Stimulated activated CD8-positive, alpha-beta memory T cell treated with anti-CD3 and anti-CD28 coated beads, Interleukin-4, amount 100 ng/mL, for 48 hours (primary cell): ENCODE results near the gene RSPH6A.

Source experiments
- DNase-seq: peaks from one replicate; pipeline ENCODE4 v3.0.0-alpha.2; 2020

The RSPH6A gene

DNA sequence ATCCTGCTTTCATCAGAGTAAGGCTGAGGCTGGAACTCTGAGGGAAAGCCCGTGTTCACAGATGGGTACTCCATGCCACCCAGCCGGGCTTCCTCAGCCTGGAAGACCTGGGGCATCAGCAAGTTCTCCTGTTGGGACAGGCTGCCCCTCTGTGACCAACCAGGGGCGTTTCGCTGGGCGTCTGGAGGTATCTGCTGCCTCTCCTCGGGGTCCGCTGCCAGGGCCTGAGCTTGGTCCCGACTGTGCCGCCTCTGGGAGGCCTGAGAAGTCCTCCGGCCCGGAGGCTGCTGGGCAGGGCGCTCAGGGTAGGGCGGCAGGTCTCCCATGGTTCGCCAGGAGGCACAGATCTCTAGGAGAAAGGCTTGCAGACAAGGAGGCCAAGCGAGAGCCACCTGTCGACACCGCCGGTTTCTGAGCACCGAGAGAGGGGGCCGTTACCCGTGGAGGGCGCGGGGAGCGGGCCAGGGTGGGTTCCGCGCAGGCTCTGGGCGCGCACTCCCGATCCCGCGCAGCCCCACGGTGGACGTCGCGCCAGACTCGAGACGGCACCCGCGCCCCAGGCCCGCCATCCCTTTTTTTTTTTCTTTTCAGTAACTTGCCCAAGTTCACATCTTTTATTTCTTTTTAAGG lies at the start of gene RSPH6A:
Gene RSPH6A (minus strand): TSS at position 458 of the 630 bp plus-strand sequence. CDS start 132 bp downstream, at position 326.
- no peak for DNase-seq

DNA sequence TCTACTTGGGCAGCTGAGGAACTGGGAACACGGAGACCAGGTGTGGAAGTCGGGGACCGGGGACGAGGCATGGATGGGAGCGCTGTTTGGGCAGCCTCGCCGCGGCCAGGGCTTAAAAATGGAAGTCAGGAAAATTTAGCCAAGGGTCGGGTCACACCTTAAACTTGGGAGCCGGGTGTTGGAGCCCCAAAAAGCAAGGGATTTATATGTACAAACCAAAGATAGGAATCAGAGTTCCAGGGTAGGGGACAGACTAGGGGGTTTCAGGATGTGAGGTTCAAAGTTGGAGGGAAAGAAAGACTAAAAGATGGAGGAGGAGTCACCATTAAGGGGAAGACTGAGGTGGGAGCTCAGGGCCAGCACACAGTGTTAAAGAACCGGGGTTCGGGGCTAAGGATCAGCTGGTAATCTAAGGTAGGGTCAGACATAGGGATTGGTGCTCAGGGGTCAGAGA lies 49.5 kb upstream of the RSPH6A start:
- no peak for DNase-seq

DNA sequence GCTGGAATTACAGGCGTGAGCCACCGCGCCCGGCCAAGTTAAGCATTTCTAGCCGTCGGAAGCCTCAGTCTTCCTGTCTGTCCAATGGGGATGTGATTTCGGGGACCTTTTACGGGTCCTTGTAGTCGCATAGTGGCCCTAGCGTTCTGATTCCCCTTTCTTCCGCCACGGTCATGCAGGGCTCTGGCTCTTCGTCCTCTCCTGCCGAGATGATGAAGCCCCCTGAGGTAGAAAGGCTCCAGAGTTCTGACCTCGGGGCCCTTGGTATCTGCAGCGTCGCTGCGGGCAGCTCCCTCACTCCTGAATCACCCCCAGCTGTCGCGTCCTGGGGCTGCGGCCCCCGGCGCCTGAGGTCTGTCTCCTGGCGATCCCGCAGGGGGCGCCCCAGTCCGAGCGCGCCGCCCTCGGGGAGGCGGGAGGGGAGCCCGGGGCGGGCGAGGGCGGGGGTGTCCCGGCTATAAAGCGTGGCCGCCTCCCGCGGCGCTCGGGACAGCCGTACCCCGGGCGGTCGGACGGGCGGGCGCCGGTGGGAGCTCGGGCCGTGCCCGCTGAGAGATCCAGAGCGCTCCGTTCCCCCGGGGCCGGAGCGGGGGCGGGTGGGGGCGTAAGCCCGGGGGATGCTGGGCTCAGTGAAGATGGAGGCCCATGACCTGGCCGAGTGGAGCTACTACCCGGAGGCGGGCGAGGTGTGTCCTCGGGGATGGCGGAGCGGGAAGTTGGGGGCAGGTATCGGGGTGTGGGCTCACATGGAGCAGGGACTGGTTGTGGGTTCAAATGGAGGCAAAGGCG lies 48.9 kb upstream of the RSPH6A start, which contains the start of gene FOXA3:
Gene FOXA3 (plus strand): TSS at position 487 of the 789 bp plus-strand sequence. CDS start 131 bp downstream, at position 618.
- DNase-seq = peak; percentile 73

DNA sequence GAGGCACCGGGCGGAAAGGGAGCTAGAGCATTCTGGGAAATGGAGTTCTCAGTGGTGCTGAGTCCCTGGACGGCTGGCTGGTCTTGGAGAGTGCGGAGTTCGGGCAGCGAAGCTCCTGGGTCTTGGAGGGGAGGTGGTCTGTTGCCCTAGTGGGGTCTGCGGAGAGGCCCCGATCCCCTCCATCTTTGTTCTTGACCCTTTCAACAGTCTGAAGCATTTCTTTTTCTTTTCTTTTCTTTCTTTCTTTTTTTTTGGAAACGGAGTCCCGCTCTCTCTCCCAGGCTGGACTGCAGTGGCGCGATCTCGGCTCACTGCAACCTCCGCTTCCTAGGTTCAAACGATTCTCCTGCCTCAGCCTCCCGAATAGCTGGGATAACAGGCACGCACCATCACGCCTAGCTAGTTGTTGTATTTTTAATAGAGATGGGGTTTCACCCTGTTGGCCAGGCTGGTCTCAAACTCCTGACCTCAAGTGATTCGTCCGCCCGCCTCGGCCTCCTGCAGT lies 48.3 kb upstream of the RSPH6A start:
- no peak for DNase-seq

DNA sequence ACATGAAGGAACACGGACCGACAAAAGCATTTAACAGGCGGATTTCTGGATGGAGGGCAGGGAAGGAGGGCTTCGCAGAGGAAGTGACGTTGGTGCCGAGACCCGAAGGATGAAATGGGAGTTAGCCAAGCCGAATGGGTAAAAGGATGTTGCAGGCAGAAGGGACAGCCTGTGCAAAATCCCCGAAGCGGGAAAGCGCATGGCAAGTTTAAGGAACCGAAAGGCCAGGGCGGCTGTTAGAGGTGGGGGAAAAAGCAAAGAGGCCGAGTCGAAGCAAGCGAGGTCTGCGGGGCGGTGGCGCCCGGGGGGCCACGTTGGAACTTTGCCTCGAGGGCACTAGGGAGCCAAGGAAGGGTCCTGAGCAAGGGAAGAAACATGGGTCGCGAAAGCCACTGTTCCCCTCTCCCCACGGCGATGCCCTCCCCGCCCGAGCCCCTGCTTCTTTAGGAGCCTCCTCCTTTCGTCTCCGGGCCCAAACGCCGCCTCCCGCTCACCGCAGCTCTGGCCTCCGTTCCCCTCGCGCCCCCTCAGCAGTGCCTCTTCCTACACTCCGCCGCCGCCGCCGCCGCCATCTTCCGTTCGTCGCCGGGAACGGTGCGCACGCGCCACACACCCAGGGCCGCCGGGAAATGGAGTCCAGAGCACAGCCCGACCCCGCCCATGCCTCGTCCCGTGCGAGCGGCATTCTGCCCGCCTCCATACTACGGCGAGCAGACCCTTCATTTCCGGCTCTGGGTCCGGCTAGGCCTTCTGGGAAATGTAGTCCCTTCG lies 47.6 kb upstream of the RSPH6A start, which contains the start of gene SYMPK:
Gene SYMPK (minus strand): TSS at position 584 of the 771 bp plus-strand sequence. CDS start 8,652 bp downstream, outside the sequence.
- DNase-seq = peak; percentile 99

DNA sequence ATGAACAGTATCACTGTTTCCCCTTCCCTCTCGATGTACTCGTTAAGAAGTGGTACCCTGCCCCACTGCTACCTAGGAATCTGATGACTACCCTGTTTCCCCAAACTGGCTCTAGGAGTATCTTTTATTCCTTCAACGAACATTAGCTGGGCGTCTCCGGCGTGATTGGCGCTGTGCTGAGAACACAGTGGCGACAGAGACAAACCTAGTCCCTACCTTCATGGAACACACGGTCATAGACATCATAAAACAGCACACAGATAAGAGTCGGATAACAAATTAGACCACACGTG lies 47.1 kb upstream of the RSPH6A start:
- no peak for DNase-seq

DNA sequence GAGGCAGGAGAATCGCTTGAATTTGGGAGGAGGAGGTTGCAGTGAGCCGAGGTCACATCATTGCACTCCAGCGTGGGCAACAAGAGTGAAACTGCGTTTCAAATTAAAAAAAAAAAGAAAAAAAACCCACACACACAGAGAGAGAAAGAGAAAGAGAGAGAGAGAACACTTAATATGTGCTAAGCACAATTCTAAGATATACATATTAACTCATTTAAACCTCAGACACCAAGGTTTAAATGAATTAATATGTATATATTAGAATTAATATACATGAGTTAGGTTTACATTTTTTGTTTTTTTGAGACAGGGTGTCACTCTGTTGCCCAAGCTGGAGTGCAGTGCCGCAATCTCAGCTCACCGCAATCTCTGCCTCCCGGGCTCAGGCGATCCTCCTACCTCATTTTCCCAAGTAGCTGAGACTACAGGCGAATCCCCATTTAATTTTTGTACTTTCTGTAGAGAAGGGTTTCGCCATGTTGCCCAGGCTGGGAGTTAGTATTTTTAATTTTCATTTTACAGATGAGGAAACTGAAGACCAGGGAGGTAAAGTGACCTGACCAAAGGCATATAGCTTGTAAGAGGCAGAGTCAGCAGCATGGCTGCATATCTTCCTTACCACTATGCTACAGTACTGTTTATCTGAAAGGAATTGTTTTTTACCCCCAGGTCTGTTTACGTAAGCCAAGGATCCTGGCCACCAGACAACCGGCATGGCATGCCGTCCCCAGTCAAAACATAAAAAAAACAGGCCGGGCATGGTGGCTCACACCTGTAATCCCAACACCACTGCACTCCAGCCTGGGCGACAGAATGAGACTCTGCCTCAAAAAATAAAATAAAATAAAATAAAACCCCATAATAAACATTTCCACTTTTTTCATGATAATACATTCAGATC lies 45.5 kb upstream of the RSPH6A start:
- no peak for DNase-seq

DNA sequence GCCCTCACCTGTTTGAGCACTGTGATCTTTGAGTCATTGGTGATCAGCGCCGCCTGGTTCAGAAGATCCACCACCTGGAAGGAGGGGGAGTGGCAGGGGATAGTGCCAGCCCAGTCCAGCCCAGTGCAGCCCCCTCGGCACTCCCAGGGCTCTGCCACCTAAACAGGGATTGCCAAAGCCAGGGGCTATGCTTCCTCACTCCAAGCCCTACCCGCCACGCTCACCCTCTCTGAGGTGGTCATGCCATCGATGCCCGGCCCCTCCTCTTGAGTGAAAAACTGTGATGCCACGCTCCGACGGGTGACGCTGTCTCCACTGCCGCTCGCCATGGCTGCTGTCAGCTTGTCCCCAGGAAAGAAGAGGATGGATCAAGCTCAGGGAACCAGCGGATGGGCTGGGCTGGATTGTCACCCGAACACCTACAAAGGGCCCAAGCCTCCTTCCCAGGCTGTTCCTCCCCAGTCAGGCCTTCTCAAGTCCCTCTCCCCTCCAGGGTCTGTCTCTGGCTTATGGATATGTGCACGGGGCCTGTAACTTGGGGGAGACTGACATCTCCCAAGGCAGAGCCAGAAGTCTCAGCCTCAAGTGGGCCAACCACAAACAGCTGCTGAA lies 39.2 kb upstream of the RSPH6A start:
- no peak for DNase-seq

DNA sequence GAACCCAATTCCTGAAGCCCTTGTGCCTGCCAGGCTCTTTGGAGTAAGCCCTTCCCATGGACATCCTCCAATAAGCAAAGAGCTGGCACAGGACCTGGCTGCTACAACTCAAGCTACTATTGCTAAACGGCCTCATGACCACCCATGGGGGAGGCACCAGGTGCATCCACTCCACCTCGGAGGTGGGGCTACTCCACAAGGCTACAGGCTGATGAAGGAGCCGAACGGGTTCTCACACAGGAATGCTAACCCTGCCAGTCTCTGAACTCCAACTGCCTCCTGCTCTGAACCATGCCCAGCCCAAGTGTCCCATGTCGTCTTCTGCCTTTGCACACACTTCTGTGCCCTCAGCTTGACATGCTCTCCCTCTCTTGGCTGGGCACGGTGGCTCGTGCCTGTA lies 37.9 kb upstream of the RSPH6A start:
- no peak for DNase-seq

DNA sequence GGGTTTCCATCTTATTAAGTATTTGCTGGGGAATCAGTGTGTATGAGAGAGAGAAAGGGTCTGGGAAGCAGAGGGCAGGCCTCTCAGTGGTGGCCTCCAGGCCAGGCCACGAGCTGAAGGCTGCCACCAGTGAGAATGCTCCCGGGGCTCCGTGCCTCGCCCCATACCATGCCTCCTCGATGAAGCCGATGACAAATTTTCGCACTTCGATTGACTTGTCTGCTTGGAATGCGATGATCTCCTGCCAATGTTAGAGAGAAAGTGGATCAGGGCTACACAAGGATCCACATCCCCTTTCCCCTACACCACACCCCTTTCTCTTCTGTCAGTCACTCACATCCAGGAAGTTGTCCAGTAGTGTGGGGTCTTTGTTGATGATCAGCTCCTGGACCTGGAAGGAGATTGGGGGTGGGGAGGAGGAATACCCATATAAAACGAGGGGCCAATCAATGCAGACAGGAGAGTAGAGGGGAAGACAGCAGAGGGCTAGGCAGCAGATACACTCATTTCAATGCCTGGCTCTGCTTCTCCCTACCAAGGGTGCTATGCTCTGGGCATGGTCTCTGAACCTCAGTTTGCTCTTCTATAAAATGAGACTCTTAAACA lies 37.1 kb upstream of the RSPH6A start:
- no peak for DNase-seq

DNA sequence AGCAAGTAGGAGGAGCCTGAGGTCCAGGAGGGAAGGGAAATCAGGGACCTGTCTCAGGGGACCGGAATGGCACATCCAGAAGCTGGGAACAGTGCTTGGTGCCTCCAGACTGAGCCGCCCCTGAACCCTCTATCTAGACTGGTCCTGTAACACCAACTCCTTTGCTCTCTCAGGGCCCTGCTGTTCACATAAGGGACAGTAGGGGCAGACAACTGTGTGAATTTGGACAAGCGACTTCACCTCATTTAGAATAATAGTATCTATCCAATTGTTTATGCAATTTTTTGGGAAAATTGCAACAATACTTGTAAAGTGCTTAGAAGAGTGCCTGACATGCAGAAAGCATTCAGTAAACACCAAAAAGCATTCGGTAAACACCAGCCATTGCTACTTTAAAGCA lies 33.8 kb upstream of the RSPH6A start:
- no peak for DNase-seq

DNA sequence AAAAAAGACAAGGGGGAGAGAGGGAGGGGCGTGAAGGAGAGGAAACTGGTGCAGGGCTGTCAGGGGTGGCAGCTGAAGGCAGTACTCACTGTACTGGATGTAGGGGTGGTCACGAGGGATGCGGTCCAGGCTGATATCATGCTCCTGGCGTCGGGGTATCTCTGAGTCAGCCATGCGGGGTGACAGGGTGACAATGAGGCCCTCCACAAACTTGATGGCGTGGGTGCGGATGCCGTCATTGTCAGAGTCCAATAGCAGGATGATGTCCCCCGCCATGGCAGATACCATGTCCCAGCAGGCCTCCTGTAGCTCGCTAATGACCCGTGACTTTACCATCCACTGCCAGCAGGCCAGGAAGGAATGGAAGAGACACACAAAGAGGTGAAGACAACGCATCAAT lies 32.6 kb upstream of the RSPH6A start:
- no peak for DNase-seq

DNA sequence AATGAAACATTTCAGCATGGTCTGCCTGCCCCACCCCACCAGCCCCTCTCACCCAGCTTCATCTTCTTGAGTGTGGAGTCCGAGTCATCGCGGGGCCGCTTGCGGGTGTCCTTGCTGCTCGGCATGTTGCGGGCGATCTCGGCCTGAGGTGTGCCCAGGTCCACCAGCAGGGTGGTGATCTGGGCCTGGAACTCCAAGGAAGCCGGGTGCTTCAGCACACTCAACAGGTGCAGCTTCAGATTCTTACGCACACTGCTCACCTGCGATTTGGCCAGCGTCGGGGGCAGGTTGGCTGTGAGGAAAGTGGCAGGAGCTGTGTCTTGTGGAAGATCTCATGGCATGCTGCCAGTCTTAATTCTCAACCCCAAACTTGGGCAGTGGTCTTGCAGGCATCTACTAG lies 27.1 kb upstream of the RSPH6A start:
- no peak for DNase-seq

DNA sequence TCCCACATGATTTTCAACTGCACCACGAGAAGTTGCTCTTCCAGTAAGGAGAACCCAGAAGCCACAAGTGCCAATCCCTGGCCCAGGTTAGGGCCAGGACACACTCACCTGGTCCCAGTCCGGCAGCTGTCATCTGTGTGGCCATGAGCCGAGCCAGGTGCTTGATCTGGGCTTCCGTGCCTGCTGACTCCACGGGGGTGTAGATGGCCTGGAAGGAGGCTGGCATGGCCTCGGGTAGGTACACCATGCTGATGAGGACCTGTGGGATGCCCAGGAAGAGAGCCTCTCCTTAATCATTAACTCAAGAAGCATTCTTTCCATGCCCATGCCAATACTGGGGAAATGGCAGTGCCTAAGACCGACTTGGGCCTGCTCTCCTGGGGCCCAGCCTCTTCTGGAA lies 19.9 kb upstream of the RSPH6A start:
- DNase-seq = no peak

DNA sequence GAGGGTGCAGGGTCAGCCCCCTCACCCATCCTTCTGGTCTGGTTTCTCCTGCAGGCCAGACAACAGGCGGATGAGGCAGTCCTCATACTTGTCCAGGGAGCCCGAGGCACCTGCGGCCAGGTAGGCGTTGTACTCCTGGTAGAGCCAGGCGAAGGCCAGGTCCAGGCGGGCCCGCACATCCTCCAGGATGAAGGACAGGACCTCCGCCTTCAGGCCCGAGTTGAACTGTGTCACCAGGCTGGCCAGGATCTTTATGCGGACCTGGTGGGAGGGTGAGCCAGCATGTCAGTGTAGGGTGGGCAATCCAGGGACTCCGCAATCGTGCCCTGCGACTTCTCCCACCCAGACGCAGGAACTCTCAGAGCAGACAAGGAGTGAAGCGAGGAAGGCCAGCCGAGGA lies 13.8 kb upstream of the RSPH6A start:
- DNase-seq = no peak

DNA sequence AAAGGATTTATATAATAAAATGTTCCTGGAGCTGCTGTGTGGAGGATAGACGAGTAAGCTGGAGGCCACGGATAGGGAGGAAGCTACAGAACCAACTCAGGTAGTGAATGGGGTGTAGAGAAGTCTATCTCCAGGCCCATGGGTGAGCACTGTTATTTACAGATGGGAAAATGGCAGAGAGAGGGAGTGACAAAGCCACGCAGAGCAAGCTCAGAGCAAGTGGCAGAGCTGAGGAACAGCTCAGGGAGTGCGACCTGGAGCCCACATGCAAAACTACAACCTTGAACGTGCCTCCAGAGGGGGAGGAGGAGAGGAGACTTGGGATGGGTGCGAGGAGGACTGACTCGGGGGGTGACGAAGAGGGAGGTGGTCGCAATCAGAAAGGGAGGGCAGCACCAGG lies 13.4 kb upstream of the RSPH6A start:
- no peak for DNase-seq

DNA sequence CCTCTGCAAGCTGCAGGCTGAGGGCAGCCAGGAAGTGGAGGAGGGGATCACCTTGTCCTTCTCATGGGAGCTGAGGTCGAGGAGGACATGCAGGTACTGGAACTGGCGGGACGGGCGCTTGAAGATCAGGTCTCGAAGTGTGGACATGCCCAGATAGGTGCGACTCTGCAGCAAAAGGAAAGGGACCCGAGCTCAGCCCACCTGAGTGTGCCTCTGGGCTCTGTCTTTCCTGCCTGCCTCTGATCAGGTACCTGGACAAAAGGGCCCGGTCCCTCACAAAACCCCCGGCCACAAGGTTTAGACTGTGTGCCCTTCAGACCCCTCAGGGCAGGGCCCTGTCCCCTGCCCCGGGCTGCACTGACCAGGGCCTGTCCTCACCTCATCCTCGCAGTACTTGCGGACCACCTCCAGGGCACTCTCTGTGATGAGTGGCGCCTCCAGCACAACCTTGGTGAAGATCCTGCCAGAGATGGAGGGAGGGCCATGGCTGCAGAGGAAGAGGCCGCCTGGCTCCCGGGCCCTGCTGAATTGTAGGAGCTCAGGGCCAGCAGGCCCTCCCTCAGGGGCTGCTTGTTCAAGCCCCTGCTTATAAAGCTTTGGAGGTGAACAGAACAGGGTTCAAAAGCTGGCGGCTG lies 12.5 kb upstream of the RSPH6A start:
- no peak for DNase-seq

DNA sequence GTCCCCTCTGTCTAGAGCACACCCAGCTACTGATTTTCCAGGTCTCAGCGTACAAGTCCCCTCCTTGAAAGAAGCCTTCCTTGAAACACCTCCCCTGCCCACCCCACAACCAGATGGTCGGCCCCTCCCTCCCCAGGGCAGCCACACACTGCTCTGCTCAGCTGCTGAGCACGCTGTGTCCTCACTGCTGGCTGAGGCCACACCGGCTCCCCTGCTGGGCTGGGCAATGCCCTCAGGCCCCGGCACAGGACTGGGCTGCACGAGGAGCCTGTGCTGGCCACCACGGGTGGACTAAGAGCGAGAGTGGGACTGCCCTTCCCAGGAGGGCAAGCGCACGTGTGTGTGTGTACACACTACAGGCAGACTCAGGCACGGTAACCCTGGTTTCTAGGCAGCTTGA lies 11.8 kb upstream of the RSPH6A start:
- DNase-seq = no peak

DNA sequence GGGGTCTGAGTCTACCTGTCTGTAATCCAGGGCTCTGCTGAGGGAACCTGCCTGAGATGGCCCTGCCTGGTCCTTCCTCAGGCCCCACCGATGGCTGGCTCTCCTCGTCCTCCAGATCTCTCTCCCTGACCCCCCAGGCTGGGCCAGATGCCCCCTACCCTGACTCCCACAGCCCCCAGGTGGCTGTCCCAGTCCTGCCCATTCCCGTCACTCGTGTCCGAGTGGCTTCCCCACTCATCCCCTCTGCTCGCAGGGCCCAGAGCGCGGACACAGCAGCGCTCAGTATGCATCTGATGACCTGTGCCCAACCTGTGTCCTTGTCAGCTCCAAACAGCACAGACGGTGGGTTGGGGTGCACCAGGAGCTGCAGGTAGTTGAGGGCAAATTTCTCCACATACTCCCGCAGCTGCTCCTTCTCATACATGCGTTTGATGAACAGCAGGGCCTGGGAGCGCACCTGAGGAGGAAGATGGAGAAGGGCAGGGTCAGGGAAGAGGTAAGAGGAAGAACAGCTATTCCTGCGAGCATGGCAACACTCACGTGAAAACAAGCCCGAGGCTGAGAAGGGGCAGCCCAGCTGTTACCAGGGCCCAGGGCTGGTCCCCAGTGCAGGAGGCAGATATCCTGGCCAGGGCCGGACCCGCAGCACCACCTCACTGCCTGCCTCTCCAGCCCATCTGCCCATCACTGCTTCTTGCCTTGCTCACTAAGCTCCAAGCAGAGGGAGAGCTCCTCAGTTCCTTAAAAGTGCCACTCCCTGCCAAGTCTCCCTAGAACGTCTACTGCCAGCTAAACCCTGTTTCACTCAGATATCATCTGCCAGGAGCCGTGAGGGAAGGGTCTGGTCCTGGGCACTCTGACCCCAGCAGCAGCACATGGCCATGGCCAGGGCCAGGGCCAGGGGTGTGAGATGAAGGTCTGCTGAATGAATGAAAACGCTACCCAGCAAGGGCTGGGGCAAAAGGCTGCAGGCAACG lies 11.1 kb upstream of the RSPH6A start:
- DNase-seq = no peak

DNA sequence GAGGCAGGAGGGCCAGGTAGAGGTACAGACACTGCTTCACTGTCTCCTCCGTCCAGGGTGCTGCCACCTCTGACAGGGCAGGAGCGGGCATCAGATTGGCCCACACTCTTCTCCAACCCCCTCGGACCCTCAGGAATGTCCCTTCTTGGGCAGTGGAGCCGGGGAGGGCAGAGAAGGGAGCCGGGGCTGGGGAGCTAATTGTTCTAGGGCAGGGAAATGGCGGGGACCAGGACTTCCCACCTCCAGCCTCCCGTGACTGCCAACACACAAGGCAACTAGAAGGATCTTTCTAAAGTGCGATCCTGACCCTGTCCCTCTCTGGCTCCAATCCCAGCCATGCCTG lies 10.1 kb upstream of the RSPH6A start:
- no peak for DNase-seq
